A549 treated with AZD9567 at 1 μM for 4 hours (cell line): Measurements from ENCODE around the gene KAT8. TPM values are rescaled to one million over a fixed set of nuclear protein-coding genes. Genes with fewer than 3 reads are reported as not detected.

Experiments used
- total RNA-seq: library from RNA; stranded (reverse); fragments of 200-300 nt; extraction: Qiagen RNA extraction; gene quantifications from 5 replicates; pipeline ENCODE4 v1.2.3, GENCODE V29; 2022; ENCODE audit not compliant: insufficient read depth

The KAT8 gene
- total RNA-seq, result 31.2 to 51.7 TPM (median 46.9 TPM) in 5 replicates

DNA sequence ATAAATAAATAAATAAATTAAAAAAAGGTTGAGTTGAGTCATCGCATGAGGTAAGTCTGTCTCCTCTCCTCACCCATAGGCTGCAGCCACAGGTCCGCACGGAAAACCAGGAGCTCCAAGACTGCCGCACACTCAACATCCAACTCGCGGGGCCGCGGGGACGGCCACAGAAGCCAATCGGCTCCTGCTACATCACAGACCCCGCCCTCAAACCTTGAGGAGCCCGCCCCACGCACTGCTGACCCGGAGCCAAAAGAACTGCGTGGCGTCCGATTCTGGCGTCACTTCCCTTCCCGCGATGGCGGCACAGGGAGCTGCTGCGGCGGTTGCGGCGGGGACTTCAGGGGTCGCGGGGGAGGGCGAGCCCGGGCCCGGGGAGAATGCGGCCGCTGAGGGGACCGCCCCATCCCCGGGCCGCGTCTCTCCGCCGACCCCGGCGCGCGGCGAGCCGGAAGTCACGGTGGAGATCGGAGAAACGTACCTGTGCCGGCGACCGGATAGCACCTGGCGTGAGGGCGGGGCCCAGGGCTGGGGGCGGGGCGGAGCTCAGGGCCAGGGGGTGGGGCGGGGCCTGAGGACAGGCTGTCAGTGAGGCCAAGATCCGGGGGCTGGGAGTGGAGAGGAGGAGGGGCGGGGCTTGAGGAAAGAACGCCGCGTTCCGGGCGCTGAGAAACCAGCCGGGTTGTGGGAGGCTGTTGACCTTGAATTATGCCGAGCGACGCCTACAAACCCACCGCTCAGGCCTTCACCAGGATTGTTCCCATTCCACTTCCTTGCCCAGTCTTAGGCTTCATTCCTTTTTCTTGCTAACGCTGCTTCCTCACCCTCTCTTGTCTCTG is at the start of gene KAT8:
Gene KAT8 (plus strand): TSS at position 281 of the 839 bp plus-strand sequence. CDS start 18 bp downstream, at position 299.

GRCh38 chr16:31073970-31074813 is 43.3 kb upstream of the KAT8 start, which contains the start of the genes ZNF646 and ZNF668:
ZNF646 (plus strand) TSS chr16:31074422; CDS start chr16:31076325, 1,903 bp downstream.
ZNF668 (minus strand) TSS chr16:31074240; CDS start chr16:31064459, 9,781 bp downstream.

GRCh38 chr16:31088459-31089183 is 28.8 kb upstream of the KAT8 start, which contains the start of gene PRSS53:
PRSS53 (minus strand) TSS chr16:31088943; CDS start chr16:31088809, 134 bp downstream.

DNA sequence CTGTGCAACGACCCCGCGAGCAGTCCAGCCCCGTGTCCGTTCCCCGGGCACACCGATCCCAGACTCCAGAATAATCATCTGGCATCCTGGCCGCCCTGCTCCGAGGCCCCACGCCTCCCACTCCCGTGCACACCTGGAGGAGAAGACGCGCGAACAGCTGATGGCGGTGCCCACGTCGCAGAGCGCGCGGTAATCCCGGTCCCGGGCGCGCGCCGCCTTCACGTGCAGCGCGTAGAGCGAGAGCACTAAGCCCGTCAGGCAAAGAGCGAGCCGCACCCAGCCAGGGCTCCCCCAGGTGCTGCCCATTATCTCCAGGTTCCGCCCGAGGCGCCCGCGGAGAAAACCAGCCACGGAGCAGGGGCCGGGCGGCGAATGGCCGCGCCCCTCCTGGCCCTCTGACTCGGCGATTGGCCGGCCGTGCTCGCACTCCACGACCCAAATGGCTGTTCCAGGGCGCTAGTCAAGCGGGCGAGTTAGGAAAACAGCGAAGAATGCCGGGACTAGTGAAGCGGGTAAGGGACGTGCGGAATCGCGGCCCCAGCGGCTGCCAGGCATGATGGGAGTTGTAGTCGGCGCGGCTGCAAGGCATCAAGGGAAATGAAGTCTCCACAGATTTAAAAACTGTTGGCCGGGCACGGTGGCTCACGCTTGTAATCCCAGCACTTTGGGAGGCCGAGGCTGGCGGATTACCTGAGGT is 22.9 kb upstream of the KAT8 start, which contains the start of gene VKORC1:
Gene VKORC1 (minus strand): TSS at position 374 of the 697 bp plus-strand sequence. CDS start 68 bp downstream, at position 306.

GRCh38 chr16:31108035-31108793 is 9.2 kb upstream of the KAT8 start, which contains the start of gene BCKDK:
BCKDK (plus strand) TSS chr16:31108386; CDS start chr16:31109224, 838 bp downstream.

GRCh38 chr16:31135535-31136286 is 18.2 kb downstream of the KAT8 start, which contains the start of gene PRSS8:
PRSS8 (minus strand) TSS chr16:31135727; CDS start chr16:31135498, 229 bp downstream.

DNA sequence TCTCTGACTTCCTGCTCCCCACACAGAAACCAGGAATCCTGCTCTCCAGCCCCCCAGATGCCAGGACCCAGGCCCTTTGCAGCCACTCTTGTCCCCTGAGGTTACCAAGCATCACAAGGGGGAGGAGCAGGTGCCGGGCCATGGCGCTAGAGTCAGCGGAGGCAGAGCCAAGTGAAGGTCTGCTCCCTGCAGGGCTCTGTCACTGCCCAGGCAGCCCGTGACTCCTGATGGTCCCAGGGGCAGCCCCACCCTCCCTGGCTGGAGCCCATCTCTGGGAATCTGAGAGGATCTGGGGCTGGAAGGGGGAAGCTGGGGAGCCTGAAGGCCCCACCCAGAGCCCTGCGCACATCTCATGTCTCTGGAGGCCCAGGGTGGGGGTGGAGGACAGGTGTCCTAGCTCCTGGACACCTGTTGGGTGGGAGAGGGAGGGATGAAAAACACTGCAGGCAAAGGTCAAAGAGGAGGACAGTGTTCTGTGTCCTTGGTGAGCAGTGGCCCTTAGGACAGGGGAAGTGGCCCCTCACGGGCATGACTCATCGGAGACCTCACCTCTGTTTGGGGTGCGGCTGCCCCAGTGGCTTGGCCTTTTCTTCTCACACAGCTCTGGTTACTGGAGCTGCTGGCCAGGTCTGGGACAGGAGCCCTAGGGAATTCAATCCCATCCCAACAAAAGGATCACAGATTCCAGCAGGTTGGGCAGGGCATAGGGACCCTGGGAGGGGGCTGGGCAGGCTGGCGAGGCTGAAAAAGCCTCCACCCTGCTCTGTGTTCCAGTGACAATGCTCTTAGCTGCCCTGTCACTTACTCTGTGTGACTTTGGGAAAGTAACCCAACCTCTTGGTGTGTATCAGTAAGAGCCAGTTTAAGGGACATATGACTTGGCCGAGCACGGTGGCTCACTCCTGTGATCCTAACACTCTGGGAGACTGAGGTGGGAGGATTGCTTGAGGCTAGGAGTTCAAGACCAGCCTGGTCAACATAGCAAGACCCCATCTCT is 32.7 kb downstream of the KAT8 start, which contains the start of gene PRSS36:
Gene PRSS36 (minus strand): TSS at position 173 of the 997 bp plus-strand sequence. CDS start 31 bp downstream, at position 142.

GRCh38 chr16:31179747-31180459 is 62.4 kb downstream of the KAT8 start, which contains the start of gene FUS:
FUS (plus strand) TSS chr16:31180139; CDS start chr16:31180215, 76 bp downstream.

Other genes with a start within 250 kb of the KAT8 start
- gene BCL7C, start 223.6 kb upstream of the KAT8 start, total RNA-seq, result 22.9 to 40.5 TPM (median 37.8 TPM) in 5 replicates
- gene CTF1, start 221.1 kb upstream of the KAT8 start, total RNA-seq, result 0.20 to 0.28 TPM (median 0.24 TPM) in 4 of 5 replicates, not detected in the other
- gene FBXL19, start 194.1 kb upstream of the KAT8 start, total RNA-seq, result 14.3 to 18.2 TPM (median 15.7 TPM) in 5 replicates
- gene ORAI3, start 168.6 kb upstream of the KAT8 start, total RNA-seq, result 5.9 to 14.1 TPM (median 13.6 TPM) in 5 replicates
- gene SETD1A, start 159.9 kb upstream of the KAT8 start, total RNA-seq, result 16.6 to 21.1 TPM (median 20.3 TPM) in 5 replicates
- 11.6 to 13.5 TPM (median 13.2 TPM) in 5 replicates for gene HSD3B7, start 132.5 kb upstream of the KAT8 start, total RNA-seq
- gene STX1B, start 107.0 kb upstream of the KAT8 start, total RNA-seq, result 1.4 to 3.9 TPM (median 1.5 TPM) in 5 replicates
- 37.6 to 67.5 TPM (median 65.2 TPM) in 5 replicates for gene STX4, start 84.1 kb upstream of the KAT8 start, total RNA-seq
- gene ZNF668, start 43.4 kb upstream of the KAT8 start, total RNA-seq, result 12.2 to 17.9 TPM (median 12.8 TPM) in 5 replicates
- gene ZNF646, start 43.2 kb upstream of the KAT8 start, total RNA-seq, result 8.1 to 11.5 TPM (median 10.2 TPM) in 5 replicates
- 1.4 to 2.7 TPM (median 1.9 TPM) in 5 replicates for gene PRSS53, start 28.7 kb upstream of the KAT8 start, total RNA-seq
- 123 to 147 TPM (median 143 TPM) in 5 replicates for gene VKORC1, start 22.9 kb upstream of the KAT8 start, total RNA-seq
- 35.0 to 53.3 TPM (median 49.3 TPM) in 5 replicates for gene BCKDK, start 9.3 kb upstream of the KAT8 start, total RNA-seq
- gene PRSS8, start 18.1 kb downstream of the KAT8 start, total RNA-seq, result 0.52 to 0.95 TPM (median 0.65 TPM) in 4 of 5 replicates, not detected in the other
- gene PRSS36, start 32.4 kb downstream of the KAT8 start, total RNA-seq, result 0.81 to 1.4 TPM (median 1.0 TPM) in 4 of 5 replicates, not detected in the other
- gene FUS, start 62.5 kb downstream of the KAT8 start, total RNA-seq, result 554 to 620 TPM (median 559 TPM) in 5 replicates
- gene PYCARD, start 85.1 kb downstream of the KAT8 start, total RNA-seq, result 23.4 to 38.1 TPM (median 33.0 TPM) in 5 replicates
- 0.05 to 0.10 TPM (median 0.05 TPM) in 4 of 5 replicates, not detected in the other for gene TRIM72, start 96.5 kb downstream of the KAT8 start, total RNA-seq
- not detected in 5 replicates for gene PYDC1, start 99.5 kb downstream of the KAT8 start, total RNA-seq
- gene ITGAM, start 142.3 kb downstream of the KAT8 start, total RNA-seq, result 1.4 to 2.4 TPM (median 1.8 TPM) in 4 of 5 replicates, not detected in the other
- 0.85 to 1.7 TPM (median 1.3 TPM) in 4 of 5 replicates, not detected in the other for gene ITGAX, start 237.5 kb downstream of the KAT8 start, total RNA-seq